CD14-positive monocyte (primary cell): ENCODE measurements around the gene GHRH. TPM values are rescaled to one million over a fixed set of nuclear protein-coding genes. Genes with fewer than 3 reads are reported as not detected.

Experiments
- DNase-seq, 3 donors: peaks; one replicate each; pipeline ENCODE4 v3.0.0-alpha.2; 2011 to 2022
- H2AFZ ChIP-seq: 2 replicates; pipeline ENCODE4 v1.6.0; 2012; ENCODE audit warnings: mild to moderate bottlenecking, low read depth, low read length, inconsistent platforms; ENCODE audit not compliant: insufficient read depth, poor library complexity, severe bottlenecking
- H3K27ac ChIP-seq, 2 donors: 1 replicate in 1 of 2; 2 replicates in 1 of 2; pipeline ENCODE4 v1.5.1; 2012 to 2013; ENCODE audit warnings: low read length in 2 of 2, control low read depth in 1 of 2, inconsistent platforms in 1 of 2, low read depth in 1 of 2, mild to moderate bottlenecking in 1 of 2
- H3K27me3 ChIP-seq, 2 donors: one replicate each; pipeline versions ENCODE4 v1.6.0 to v1.6.1; 2011 to 2013; ENCODE audit warnings: low read length in 2 of 2; ENCODE audit not compliant: control insufficient read depth in 2 of 2, insufficient read depth in 2 of 2
- H3K36me3 ChIP-seq, 2 donors: replicated peaks in 1 of 2; 1 replicate in 1 of 2; 2 replicates in 1 of 2; pipeline versions ENCODE4 v1.5.1 to v1.6.1; 2012 to 2013; ENCODE audit warnings: low read length in 2 of 2, control low read depth in 1 of 2, inconsistent platforms in 1 of 2, mild to moderate bottlenecking in 1 of 2; ENCODE audit not compliant: insufficient read depth in 2 of 2, control insufficient read depth in 1 of 2
- H3K4me1 ChIP-seq, 2 donors: 1 replicate in 1 of 2; 2 replicates in 1 of 2; pipeline versions ENCODE4 v1.5.1 to v1.6.1; 2012 to 2013; ENCODE audit warnings: low read length in 2 of 2, control low read depth in 1 of 2, inconsistent platforms in 1 of 2, mild to moderate bottlenecking in 1 of 2, moderate library complexity in 1 of 2; ENCODE audit not compliant: insufficient read depth in 2 of 2, control insufficient read depth in 1 of 2
- H3K4me2 ChIP-seq: replicated peaks from 2 replicates; pipeline ENCODE3; 2012; ENCODE audit warnings: low read length, moderate library complexity, mild to moderate bottlenecking; ENCODE audit not compliant: poor library complexity, severe bottlenecking; ENCODE audit errors: extremely low read depth
- H3K4me3 ChIP-seq, 3 experiments: fragments of 200-600 bp in 1 of 3; sonication (generic) in 1 of 3; replicated peaks in 1 of 3; 1 replicate in 2 of 3; 2 replicates in 1 of 3; pipeline ENCODE4 v1.5.1; 2011 to 2013; ENCODE audit warnings: low read length in 3 of 3, mild to moderate bottlenecking in 3 of 3, control low read depth in 2 of 3, low read depth in 2 of 3, inconsistent platforms in 1 of 3, moderate library complexity in 1 of 3
- H3K79me2 ChIP-seq: 2 replicates; pipeline ENCODE4 v1.6.0; 2012; ENCODE audit warnings: mild to moderate bottlenecking, control low read depth, inconsistent platforms, low read length, moderate library complexity; ENCODE audit not compliant: insufficient read depth
- H3K9ac ChIP-seq: 2 replicates; pipeline ENCODE4 v1.6.0; 2017; ENCODE audit warnings: low read length, mild to moderate bottlenecking; ENCODE audit not compliant: insufficient read depth, poor library complexity, severe bottlenecking
- H3K9me3 ChIP-seq, 2 donors: replicated peaks in 1 of 2; 1 replicate in 1 of 2; 2 replicates in 1 of 2; pipeline versions ENCODE4 v1.5.1 to v1.6.1; 2012 to 2013; ENCODE audit warnings: low read length in 2 of 2, control low read depth in 1 of 2; ENCODE audit not compliant: control insufficient read depth in 1 of 2, insufficient read depth in 1 of 2
- H4K20me1 ChIP-seq: 2 replicates; pipeline ENCODE4 v1.6.0; 2012; ENCODE audit warnings: mild to moderate bottlenecking, low read length, control low read depth, moderate library complexity; ENCODE audit not compliant: insufficient read depth
- H3K27ac Mint-ChIP-seq, 7 donors: one replicate each; pipeline ENCODE4 v1.8.0; 2020; ENCODE audit warnings: mild to moderate bottlenecking in 7 of 7, mixed read lengths in 7 of 7, moderate library complexity in 6 of 7, inconsistent platforms in 2 of 7
- H3K27me3 Mint-ChIP-seq, 3 donors: one replicate each; pipeline ENCODE4 v1.8.0; 2021 to 2022; ENCODE audit warnings: low read depth in 3 of 3, mild to moderate bottlenecking in 3 of 3, mixed read lengths in 3 of 3, moderate library complexity in 3 of 3, inconsistent platforms in 1 of 3
- H3K36me3 Mint-ChIP-seq, 2 donors: one replicate each; pipeline ENCODE4 v1.8.0; 2020; ENCODE audit warnings: mixed read lengths in 2 of 2, inconsistent platforms in 1 of 2, mild to moderate bottlenecking in 1 of 2
- H3K4me1 Mint-ChIP-seq: one replicate; pipeline ENCODE4 v1.8.0; 2020; ENCODE audit warnings: mild to moderate bottlenecking, mixed read lengths
- H3K4me3 Mint-ChIP-seq, 2 donors: one replicate each; pipeline ENCODE4 v1.8.0; 2020; ENCODE audit warnings: mild to moderate bottlenecking in 2 of 2, mixed read lengths in 2 of 2, moderate library complexity in 1 of 2
- H3K9me3 Mint-ChIP-seq, 7 donors: one replicate each; pipeline ENCODE4 v1.8.0; 2020 to 2022; ENCODE audit warnings: mixed read lengths in 7 of 7, mild to moderate bottlenecking in 6 of 7, moderate library complexity in 6 of 7, inconsistent platforms in 2 of 7
- WGBS: methylation state at CpG from one replicate; pipeline ENCODE4 v1.1.5; 2013; ENCODE audit warnings: missing lambda C conversion rate; ENCODE audit not compliant: insufficient coverage; 5-methylcytosine and 5-hydroxymethylcytosine counted together
- intact Hi-C, 2 donors: fragments of 100-400 bp; cut with micrococcal nuclease; formaldehyde crosslinking; loops; one replicate each; pipeline versions ENCODE4 v1.15.0 to v1.15.1; 2023
- polyA plus RNA-seq, 3 donors: library from polyadenylated mRNA; depleted of rRNA in 1 of 3; unstranded in 2 of 3; stranded (reverse) in 1 of 3; fragments of 300-500 nt in 2 of 3; fragments of >200 nt in 1 of 3; fragmentation: Illumina TruSeq in 2 of 3; gene quantifications; 1 replicate in 2 of 3; 2 replicates in 1 of 3; pipeline ENCODE4 v1.2.3, GENCODE V29; 2012 to 2021
- TF ChIP-seq, protein P1 (sequence below): fragments of 200-600 bp; IDR thresholded peaks from one replicate; pipeline ENCODE4 v1.8.0; 2022; ENCODE audit warnings: antibody characterized with exemption, mild to moderate bottlenecking

Gene GHRH
- polyA plus RNA-seq, 3 donors: not detected

GRCh38 chr20:37228656-37229055 lies 33.0 kb downstream of the GHRH start:
- Histone ChIP-seq H2AFZ (no peak overlapping the region), H3K4me2 (no peak overlapping the region), H3K4me1 (peaks cover 3% of the 10 kb centered on the region in 2 donors), H4K20me1 (no peaks in the 10 kb centered on the region), H3K36me3 (peaks cover 97 to 100% of the 10 kb centered on the region in 2 donors), H3K9ac (no peak overlapping the region), H3K79me2 (no peaks in the 10 kb centered on the region), H3K9me3 (no peaks in the 10 kb centered on the region), H3K4me3 (no peak overlapping the region), H3K27me3 (no peaks in the 10 kb centered on the region), H3K27ac (peak overlapping the region in 1 of 2 donors; percentile 28)
- H3K36me3 Mint-ChIP-seq: peaks cover 97 to 99% of the 10 kb centered on the region in 2 donors
- no peaks in the 10 kb centered on the region for H3K9me3 Mint-ChIP-seq
- TF ChIP-seq, protein P1, sequence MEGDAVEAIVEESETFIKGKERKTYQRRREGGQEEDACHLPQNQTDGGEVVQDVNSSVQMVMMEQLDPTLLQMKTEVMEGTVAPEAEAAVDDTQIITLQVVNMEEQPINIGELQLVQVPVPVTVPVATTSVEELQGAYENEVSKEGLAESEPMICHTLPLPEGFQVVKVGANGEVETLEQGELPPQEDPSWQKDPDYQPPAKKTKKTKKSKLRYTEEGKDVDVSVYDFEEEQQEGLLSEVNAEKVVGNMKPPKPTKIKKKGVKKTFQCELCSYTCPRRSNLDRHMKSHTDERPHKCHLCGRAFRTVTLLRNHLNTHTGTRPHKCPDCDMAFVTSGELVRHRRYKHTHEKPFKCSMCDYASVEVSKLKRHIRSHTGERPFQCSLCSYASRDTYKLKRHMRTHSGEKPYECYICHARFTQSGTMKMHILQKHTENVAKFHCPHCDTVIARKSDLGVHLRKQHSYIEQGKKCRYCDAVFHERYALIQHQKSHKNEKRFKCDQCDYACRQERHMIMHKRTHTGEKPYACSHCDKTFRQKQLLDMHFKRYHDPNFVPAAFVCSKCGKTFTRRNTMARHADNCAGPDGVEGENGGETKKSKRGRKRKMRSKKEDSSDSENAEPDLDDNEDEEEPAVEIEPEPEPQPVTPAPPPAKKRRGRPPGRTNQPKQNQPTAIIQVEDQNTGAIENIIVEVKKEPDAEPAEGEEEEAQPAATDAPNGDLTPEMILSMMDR: no peak
- intact Hi-C loops: no loop called here
- no peak for DNase-seq
- H3K27ac Mint-ChIP-seq: no peak overlapping the region
- WGBS: 100% methylated on average over 2 of the region's 5 CpGs
- peaks cover 2% of the 10 kb centered on the region for H3K4me1 Mint-ChIP-seq
- H3K27me3 Mint-ChIP-seq: peaks cover 0 to 3% (median 2%) of the 10 kb centered on the region in 3 donors
- H3K4me3 Mint-ChIP-seq: no peak overlapping the region

DNA sequence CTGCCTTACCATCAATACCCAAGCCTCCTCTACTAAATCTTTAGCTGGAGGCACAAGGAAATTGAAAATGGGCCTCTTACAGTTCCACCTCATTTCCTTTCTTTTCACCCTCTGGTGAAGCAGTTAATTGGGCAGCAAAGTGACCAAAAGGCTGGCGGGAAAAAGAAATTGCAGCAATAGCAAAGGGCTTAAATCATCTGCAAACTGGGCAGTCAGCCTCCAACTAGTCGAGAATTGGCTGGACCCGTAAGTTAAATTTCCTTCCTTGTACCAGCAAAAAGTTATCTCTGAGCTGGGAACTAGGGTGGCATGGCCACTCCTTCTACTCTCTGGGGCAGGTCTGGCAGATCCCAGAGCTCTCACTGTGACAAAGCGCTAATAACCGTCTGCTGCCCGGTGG lies 33.5 kb downstream of the GHRH start:
- Histone ChIP-seq H4K20me1 (no peaks in the 10 kb centered on the region), H3K27ac (peak overlapping the region in 1 of 2 donors; percentile 28), H2AFZ (no peak overlapping the region), H3K79me2 (no peaks in the 10 kb centered on the region), H3K9ac (no peak overlapping the region), H3K36me3 (peaks cover 92 to 95% of the 10 kb centered on the region in 2 donors), H3K9me3 (no peaks in the 10 kb centered on the region), H3K4me2 (no peak overlapping the region), H3K27me3 (no peaks in the 10 kb centered on the region), H3K4me1 (peaks cover 8% of the 10 kb centered on the region in 2 donors), H3K4me3 (no peak overlapping the region)
- Mint-ChIP-seq H3K9me3 (no peaks in the 10 kb centered on the region), H3K4me3 (no peak overlapping the region), H3K4me1 (peaks cover 7% of the 10 kb centered on the region), H3K27ac (no peak overlapping the region), H3K36me3 (peaks cover 93 to 97% of the 10 kb centered on the region in 2 donors), H3K27me3 (peaks cover 0 to 3% (median 2%) of the 10 kb centered on the region in 3 donors)
- TF ChIP-seq, protein P1: no peak
- intact Hi-C loops: no loop called here
- WGBS: 100% methylated on average over 3 of the region's 6 CpGs
- DNase-seq: no peak
